NCI-H1417 (cell line): ENCODE results near the gene CEP164.

Source experiments
- DNase-seq, 3 experiments: peaks; one replicate each; lab custom pipeline; 2025; lab: John Stamatoyannopoulos, UW

Gene CEP164

DNA sequence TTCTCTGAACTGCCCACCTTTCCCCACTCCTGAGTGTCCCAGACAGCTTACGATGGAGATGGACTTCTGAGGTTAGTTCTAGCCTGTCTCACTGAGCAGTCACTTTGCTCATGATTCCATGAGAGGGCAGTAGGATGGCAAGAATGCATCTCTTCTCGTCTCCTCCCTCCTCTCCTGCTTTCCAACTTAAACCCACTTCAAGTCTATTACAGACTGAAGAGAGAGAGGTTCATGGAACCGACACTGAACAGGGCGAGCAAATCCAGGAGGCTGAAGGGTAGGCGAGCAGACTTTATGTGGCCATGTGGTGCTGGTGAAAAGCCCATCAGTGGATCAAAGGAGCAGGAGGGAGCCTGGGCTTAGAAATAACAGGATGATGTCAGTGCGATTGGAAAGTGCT lies 38.6 kb downstream of the CEP164 start:
- DNase-seq, result no peak

- DNase-seq, result no peak
Observed at GRCh38 chr11:117366875-117367274, 39.2 kb downstream of the CEP164 start.

DNA sequence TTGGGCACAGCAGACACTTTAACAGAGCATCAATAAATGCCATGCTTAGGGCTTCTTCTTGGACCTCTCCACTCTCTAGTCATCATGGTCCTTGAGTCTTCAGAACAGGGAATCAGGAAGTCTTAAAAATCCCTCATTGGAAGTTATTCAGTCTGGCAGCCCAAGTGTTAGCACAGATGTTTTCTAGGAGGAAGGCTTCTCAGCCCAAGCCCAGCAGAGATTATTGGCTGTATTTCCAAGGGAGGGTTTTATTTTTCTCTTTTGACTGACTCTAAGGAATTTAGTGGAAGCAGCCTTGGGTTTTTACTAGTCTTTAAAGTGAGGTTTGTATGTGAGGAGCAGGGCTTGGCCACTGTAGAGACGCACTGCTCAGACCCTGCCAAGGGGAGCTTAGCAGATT lies 41.9 kb downstream of the CEP164 start:
- no peak for DNase-seq

- DNase-seq, result no peak
Observed at GRCh38 chr11:117371453-117371852, 43.8 kb downstream of the CEP164 start.

GRCh38 chr11:117374316-117375055 lies 46.8 kb downstream of the CEP164 start:
- DNase-seq, result no peak

DNA sequence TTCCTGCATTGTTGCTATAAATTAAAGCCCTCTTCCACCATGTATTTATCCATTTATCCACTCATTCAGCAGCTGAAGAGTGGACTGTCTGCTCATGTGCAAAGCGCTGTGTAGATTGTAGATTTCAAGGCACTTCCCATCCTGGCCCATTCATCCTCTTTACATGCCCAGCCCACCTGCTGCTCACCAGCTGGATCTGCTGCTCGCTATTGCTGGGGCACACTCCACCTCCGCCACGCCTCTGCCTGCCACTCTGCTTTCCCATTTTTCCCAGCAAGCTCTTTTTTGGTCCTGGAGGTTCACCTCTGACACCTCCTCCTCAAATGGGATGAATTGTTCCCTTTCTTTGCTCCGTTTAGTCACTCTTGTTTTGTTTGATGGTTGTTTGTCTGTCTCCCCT lies 48.3 kb downstream of the CEP164 start:
- DNase-seq, result peak; percentile 44 to 82 (median 48)

GRCh38 chr11:117376517-117376916 lies 48.9 kb downstream of the CEP164 start:
- no peak for DNase-seq

- DNase-seq, result no peak
Observed at GRCh38 chr11:117378976-117379865, 51.6 kb downstream of the CEP164 start.

DNA sequence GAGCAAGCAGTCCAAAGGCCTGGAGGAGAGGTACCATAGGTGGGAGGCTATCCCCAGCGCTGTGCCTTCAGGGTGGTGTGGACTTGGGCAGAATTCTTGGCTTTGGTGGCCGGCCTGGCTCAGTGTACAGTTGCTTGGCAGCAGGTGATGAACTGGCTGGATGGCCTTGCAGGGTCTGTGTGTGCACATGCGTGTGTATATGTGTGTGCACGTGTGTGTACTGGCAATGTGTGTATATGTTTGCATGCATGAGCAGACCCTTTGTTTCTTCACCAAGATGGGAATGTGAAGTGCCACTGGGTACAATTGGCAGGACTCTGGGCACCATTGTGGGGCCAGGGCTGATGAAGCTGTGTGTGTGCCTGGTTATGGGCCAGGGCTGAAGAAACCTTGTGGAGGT lies 53.0 kb downstream of the CEP164 start:
- no peak for DNase-seq

GRCh38 chr11:117381481-117382387 lies 54.1 kb downstream of the CEP164 start:
- DNase-seq, result no peak

GRCh38 chr11:117382746-117383145 lies 55.1 kb downstream of the CEP164 start:
- no peak for DNase-seq

- DNase-seq, result no peak
Observed at GRCh38 chr11:117384045-117384444, 56.4 kb downstream of the CEP164 start.

- no peak for DNase-seq
Observed at GRCh38 chr11:117385471-117385870, 57.8 kb downstream of the CEP164 start.

DNA sequence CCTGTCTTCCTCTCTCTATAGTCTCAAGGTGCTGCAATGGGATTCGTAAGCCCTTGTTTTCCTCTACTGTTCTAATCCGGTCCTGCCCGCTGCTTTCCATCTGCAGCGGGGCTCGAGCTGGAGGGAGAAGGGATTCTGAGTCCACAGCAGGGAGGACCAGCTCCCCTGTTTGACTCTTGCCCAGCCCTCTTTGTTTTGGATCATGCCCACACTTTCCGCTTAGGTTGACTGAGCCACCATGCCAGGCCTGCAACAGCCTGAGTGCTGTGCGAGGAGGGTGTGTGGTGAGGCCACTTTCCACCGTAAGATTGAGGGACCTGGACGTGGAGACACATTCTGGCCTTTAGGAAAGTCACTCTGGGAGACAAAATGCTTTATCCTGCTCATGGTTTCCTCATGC lies 58.3 kb downstream of the CEP164 start:
- no peak for DNase-seq

DNA sequence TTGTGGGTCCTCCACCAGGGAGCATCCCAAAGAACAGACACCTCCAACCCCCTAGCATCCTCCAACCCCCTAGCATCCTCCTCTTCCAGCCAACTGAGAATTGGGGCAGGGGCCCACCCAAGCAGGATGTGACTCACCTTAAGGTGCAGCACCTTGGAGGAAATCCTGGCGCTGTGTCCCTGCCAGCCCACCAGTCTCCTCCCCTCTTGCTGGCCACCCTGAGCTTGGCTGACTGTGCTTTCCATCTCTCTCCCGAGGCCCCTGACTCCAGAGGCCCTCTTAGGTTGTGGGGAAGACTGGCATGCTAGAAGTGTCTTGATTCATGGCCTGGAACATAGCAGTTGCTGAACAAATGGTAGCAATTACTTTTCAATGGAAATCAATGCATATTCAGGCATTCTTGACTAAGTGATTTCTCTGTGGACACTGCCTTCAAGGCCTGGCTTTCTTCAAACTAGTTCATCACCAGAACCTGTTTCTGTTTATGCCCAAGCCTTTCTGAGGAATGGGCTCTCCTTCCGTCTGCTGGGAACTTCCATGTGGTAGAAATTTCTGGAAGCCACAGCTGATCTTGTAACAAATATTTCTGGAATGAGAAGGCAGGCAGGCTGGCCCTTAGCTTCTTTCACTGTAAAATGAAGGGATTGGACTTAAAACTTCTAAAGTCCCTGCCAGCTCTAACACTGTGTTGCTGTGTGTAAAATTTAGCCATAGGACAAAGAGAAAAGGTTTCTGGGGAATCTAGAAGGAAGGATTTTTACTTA lies 60.5 kb downstream of the CEP164 start:
- DNase-seq, result no peak

- no peak for DNase-seq
Observed at GRCh38 chr11:117390743-117391142, 63.1 kb downstream of the CEP164 start.

DNA sequence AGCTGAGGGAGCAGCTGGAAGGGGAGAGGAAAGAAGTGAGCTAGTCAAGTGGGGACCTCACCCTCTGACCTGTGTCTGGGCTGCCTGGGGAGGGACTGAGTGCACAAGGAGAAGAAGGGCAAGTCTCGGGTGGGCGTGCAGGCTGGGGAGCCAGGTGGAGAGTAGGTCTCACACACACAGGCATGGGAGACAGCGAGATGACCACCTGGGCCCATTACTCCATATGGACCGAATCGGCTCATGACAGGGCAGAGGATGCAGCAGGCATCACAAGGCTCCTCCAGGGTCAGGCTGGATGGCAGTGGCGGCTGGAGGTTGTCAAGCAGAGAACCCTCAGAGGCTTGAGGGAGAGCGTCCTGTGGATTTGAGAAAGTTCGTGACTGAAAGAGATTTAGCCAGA lies 63.5 kb downstream of the CEP164 start:
- no peak for DNase-seq

DNA sequence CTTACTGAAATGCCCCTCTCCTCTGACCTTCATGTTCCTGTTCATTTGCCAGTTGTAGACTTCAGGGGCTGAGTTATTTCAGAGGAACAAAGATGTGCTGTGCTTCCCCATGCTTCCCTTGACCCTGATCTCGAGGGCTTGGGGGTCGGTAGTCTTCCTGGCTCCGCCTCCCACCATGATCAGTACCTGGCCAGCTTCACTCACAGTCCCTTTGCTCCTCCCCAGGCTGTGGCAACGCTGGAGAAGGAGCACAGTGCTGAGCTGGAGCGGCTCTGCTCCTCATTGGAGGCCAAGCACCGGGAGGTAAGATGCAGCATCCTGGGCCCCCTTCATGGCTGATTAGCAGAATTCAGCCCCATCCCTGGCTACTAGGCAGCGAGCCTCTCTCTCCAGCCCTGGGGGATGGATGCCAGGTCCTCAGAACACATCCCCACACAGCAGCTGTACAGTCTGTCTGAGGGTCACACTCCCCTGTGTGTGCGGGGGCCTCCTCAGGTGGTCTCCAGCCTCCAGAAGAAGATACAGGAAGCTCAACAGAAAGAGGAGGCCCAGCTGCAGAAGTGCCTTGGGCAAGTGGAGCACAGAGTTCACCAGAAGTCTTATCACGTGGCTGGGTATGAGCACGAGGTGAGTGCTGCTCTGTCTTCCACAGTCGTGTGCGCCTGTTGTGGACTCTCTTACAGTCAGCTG lies 64.5 kb downstream of the CEP164 start:
- no peak for DNase-seq

DNA sequence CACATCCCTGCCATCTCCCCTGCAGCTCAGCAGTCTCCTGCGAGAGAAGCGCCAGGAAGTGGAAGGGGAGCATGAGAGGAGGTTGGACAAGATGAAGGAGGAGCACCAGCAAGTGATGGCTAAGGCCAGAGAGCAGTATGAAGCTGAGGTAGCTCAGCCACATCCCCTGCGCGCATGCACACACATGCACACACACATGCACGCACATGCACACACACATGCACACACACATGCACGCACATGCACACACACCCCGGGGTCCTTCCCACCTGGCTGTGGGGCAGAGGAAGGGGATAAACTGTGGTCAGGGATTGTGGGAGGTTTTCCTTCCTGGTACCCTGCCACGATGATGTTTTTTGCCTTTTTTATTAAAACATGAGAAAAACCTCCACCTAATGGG lies 65.3 kb downstream of the CEP164 start:
- DNase-seq, result no peak

- DNase-seq, result no peak
Observed at GRCh38 chr11:117394221-117394925, 66.7 kb downstream of the CEP164 start.
